Neuronal stem cell (in vitro differentiated cells): Measurements from ENCODE around the gene WNT10A. TPM values are rescaled to one million over a fixed set of nuclear protein-coding genes. Genes with fewer than 3 reads are reported as not detected.
A peak's percentile ranks its signal among the peaks of the same experiment; 100 is the strongest.

Experiments
- DNase-seq: peaks from one replicate; pipeline ENCODE4 v3.0.0-alpha.2; 2013; ENCODE audit warnings: low spot score
- H2AFZ ChIP-seq: one replicate; pipeline ENCODE4 v1.6.1; 2013; ENCODE audit warnings: mild to moderate bottlenecking, low read length, inconsistent platforms
- H2AK5ac ChIP-seq: 2 replicates; pipeline ENCODE4 v1.6.1; 2013; ENCODE audit warnings: low read depth, mild to moderate bottlenecking, inconsistent platforms, low read length, moderate library complexity, mixed read lengths
- H2BK120ac ChIP-seq: 2 replicates; pipeline ENCODE4 v1.6.1; 2013; ENCODE audit warnings: low read depth, mild to moderate bottlenecking, inconsistent platforms, low read length, moderate library complexity, mixed read lengths
- H2BK12ac ChIP-seq: one replicate; pipeline ENCODE4 v1.6.1; 2013; ENCODE audit warnings: low read length, inconsistent platforms
- H2BK15ac ChIP-seq: 2 replicates; pipeline ENCODE4 v1.6.1; 2013; ENCODE audit warnings: mild to moderate bottlenecking, low read length, inconsistent platforms, mixed read lengths
- H2BK5ac ChIP-seq: one replicate; pipeline ENCODE4 v1.6.1; 2013; ENCODE audit warnings: inconsistent platforms, mild to moderate bottlenecking, low read length, moderate library complexity
- H3K14ac ChIP-seq: one replicate; pipeline ENCODE4 v1.6.1; 2013; ENCODE audit warnings: low read length, inconsistent platforms
- H3K18ac ChIP-seq: 2 replicates; pipeline ENCODE4 v1.6.1; 2013; ENCODE audit warnings: low read length, inconsistent platforms
- H3K23ac ChIP-seq: 2 replicates; pipeline ENCODE4 v1.6.1; 2013; ENCODE audit warnings: low read depth, mild to moderate bottlenecking, mixed read lengths, low read length, inconsistent platforms; ENCODE audit not compliant: poor library complexity
- H3K27ac ChIP-seq: replicated peaks from 3 replicates; pipeline ENCODE4 v1.5.1; 2013; ENCODE audit warnings: low read length, inconsistent platforms
- H3K27me3 ChIP-seq, 3 experiments: 2 replicates each; pipeline ENCODE4 v1.6.1; 2013; ENCODE audit warnings: low read length in 3 of 3, mild to moderate bottlenecking in 2 of 3, inconsistent platforms in 1 of 3, low read depth in 1 of 3, mixed read lengths in 1 of 3, moderate library complexity in 1 of 3; ENCODE audit not compliant: control insufficient read depth in 3 of 3, insufficient read depth in 3 of 3
- H3K36me3 ChIP-seq, 2 donors: replicated peaks in 1 of 2; 2 replicates each; pipeline ENCODE4 v1.6.1; 2013; ENCODE audit warnings: low read length in 2 of 2; ENCODE audit not compliant: control insufficient read depth in 2 of 2, insufficient read depth in 2 of 2
- H3K4ac ChIP-seq: 2 replicates; pipeline ENCODE4 v1.6.1; 2013; ENCODE audit warnings: inconsistent platforms, mild to moderate bottlenecking, low read length, moderate library complexity
- H3K4me1 ChIP-seq, 2 donors: 1 replicate in 1 of 2; 2 replicates in 1 of 2; pipeline ENCODE4 v1.6.1; 2013; ENCODE audit warnings: low read length in 2 of 2, low read depth in 1 of 2; ENCODE audit not compliant: control insufficient read depth in 2 of 2, insufficient read depth in 1 of 2
- H3K4me2 ChIP-seq: one replicate; pipeline ENCODE4 v1.6.1; 2013; ENCODE audit warnings: mild to moderate bottlenecking, low read length, inconsistent platforms; ENCODE audit not compliant: insufficient read depth, poor library complexity, severe bottlenecking
- H3K4me3 ChIP-seq, 2 donors: 2 replicates each; pipeline ENCODE4 v1.5.1; 2013; ENCODE audit warnings: low read length in 2 of 2, mild to moderate bottlenecking in 2 of 2, inconsistent platforms in 1 of 2, moderate library complexity in 1 of 2
- H3K79me1 ChIP-seq: one replicate; pipeline ENCODE4 v1.6.1; 2013; ENCODE audit warnings: low read depth, mild to moderate bottlenecking, inconsistent platforms, low read length, moderate library complexity
- H3K9ac ChIP-seq: one replicate; pipeline ENCODE4 v1.6.1; 2013; ENCODE audit warnings: mild to moderate bottlenecking, low read depth, low read length, inconsistent platforms; ENCODE audit not compliant: poor library complexity
- H3K9me3 ChIP-seq, 2 donors: replicated peaks in 1 of 2; 2 replicates each; pipeline versions ENCODE3 to v1.6.1; 2013; ENCODE audit warnings: low read length in 2 of 2, mild to moderate bottlenecking in 2 of 2, inconsistent platforms in 1 of 2, low read depth in 1 of 2, mixed read lengths in 1 of 2, moderate library complexity in 1 of 2; ENCODE audit not compliant: control insufficient read depth in 2 of 2, insufficient read depth in 1 of 2
- H4K8ac ChIP-seq: one replicate; pipeline ENCODE4 v1.6.1; 2013; ENCODE audit warnings: low read depth, mild to moderate bottlenecking, inconsistent platforms, low read length, moderate library complexity
- H4K91ac ChIP-seq: one replicate; pipeline ENCODE4 v1.6.1; 2013; ENCODE audit warnings: low read length, low read depth, mild to moderate bottlenecking, inconsistent platforms; ENCODE audit not compliant: poor library complexity
- WGBS, 2 donors: extraction: QIAGEN DNeasy Blood & Tissue Kit; methylation state at CpG; one replicate each; pipeline ENCODE4 v1.1.7; 2013; ENCODE audit warnings: missing lambda C conversion rate in 2 of 2, mixed read lengths in 1 of 2; ENCODE audit not compliant: insufficient read length in 2 of 2, insufficient replicate concordance in 1 of 2; ENCODE audit errors: extremely low coverage in 2 of 2; 5-methylcytosine and 5-hydroxymethylcytosine counted together
- polyA plus RNA-seq, 2 experiments: library from polyadenylated mRNA; stranded (reverse); fragments of 200-250 nt; gene quantifications; one replicate each; pipeline ENCODE4 v1.2.3, GENCODE V29; 2013

Gene WNT10A
- not detected for polyA plus RNA-seq (2013, experiment 1 of 2)
- polyA plus RNA-seq (2013, experiment 2 of 2) = not detected

- H4K8ac ChIP-seq = no peak within 1 kb of the TSS
- H3K4me2 ChIP-seq = peak within 1 kb of the TSS; percentile 35
- H3K9ac ChIP-seq = peak within 1 kb of the TSS; percentile 57
- H3K9me3 ChIP-seq = no peaks in the 10 kb centered on the region
- H2BK15ac ChIP-seq = no peak within 1 kb of the TSS
- H3K27ac ChIP-seq = no peak within 1 kb of the TSS
- no peak within 1 kb of the TSS for H2BK12ac ChIP-seq
- H2BK5ac ChIP-seq = peak within 1 kb of the TSS; percentile 31
- H3K4me1 ChIP-seq = peaks cover 8 to 18% of the 10 kb centered on the region in 2 donors
- H3K23ac ChIP-seq = peak within 1 kb of the TSS; percentile 35
- peak within 1 kb of the TSS; percentile 40 for H3K18ac ChIP-seq
- no peak for DNase-seq
- H3K4ac ChIP-seq = no peak within 1 kb of the TSS
- no peak within 1 kb of the TSS for H2BK120ac ChIP-seq
- H2AK5ac ChIP-seq = peak within 1 kb of the TSS; percentile 46
- no peak within 1 kb of the TSS for H3K14ac ChIP-seq
- H3K36me3 ChIP-seq = no peaks in the 10 kb centered on the region
- H4K91ac ChIP-seq = no peak within 1 kb of the TSS
- H3K4me3 ChIP-seq = no peak within 1 kb of the TSS
- peaks cover 31 to 98% (median 91%) of the 10 kb centered on the region in 3 experiments for H3K27me3 ChIP-seq
- WGBS, 2 donors = no CpG with 5 or more reads among the region's 58 CpGs
- no peak within 1 kb of the TSS for H2AFZ ChIP-seq
- H3K79me1 ChIP-seq = no peaks in the 10 kb centered on the region
Measured at GRCh38 chr2:218880102-218880858, at the start of gene WNT10A. Gene WNT10A, plus strand, starts transcription at chr2:218880852. Its CDS starts 144 bp downstream, at chr2:218880996.

GRCh38 chr2:218831378-218831990 is 49.2 kb upstream of the WNT10A start, which contains the start of gene PRKAG3:
Gene PRKAG3, minus strand, starts transcription at chr2:218831803.
- Histone ChIP-seq H2BK120ac (no peak within 1 kb of the TSS), H3K36me3 (no peaks in the 10 kb centered on the region), H3K27ac (no peak within 1 kb of the TSS), H3K4me1 (peaks cover 0 to 3% of the 10 kb centered on the region in 2 donors), H3K4me3 (no peak within 1 kb of the TSS), H2BK15ac (no peak within 1 kb of the TSS), H3K14ac (no peak within 1 kb of the TSS), H3K4ac (no peak within 1 kb of the TSS), H2AFZ (no peak within 1 kb of the TSS), H4K91ac (no peak within 1 kb of the TSS), H2AK5ac (no peak within 1 kb of the TSS), H3K4me2 (no peak within 1 kb of the TSS), H3K27me3 (peaks cover 0 to 56% (median 0%) of the 10 kb centered on the region in 3 experiments), H3K79me1 (no peaks in the 10 kb centered on the region), H2BK12ac (no peak within 1 kb of the TSS), H3K23ac (no peak within 1 kb of the TSS), H3K9ac (peak within 1 kb of the TSS; percentile 9), H2BK5ac (no peak within 1 kb of the TSS), H4K8ac (no peak within 1 kb of the TSS), H3K18ac (no peak within 1 kb of the TSS), H3K9me3 (no peaks in the 10 kb centered on the region)
- no peak for DNase-seq
- WGBS, 2 donors = no CpG with 5 or more reads among the region's 18 CpGs

- no peak overlapping the region for H3K4ac ChIP-seq
- peaks cover 0 to 56% (median 0%) of the 10 kb centered on the region in 3 experiments for H3K27me3 ChIP-seq
- no peak overlapping the region for H2BK5ac ChIP-seq
- no peak overlapping the region for H3K14ac ChIP-seq
- no peak overlapping the region for H2BK12ac ChIP-seq
- H3K18ac ChIP-seq = no peak overlapping the region
- H3K4me1 ChIP-seq = peaks cover 0 to 3% of the 10 kb centered on the region in 2 donors
- no peaks in the 10 kb centered on the region for H3K79me1 ChIP-seq
- H2BK120ac ChIP-seq = no peak overlapping the region
- H3K27ac ChIP-seq = no peak overlapping the region
- H4K8ac ChIP-seq = no peak overlapping the region
- no peak for DNase-seq
- no peaks in the 10 kb centered on the region for H3K9me3 ChIP-seq
- H3K23ac ChIP-seq = no peak overlapping the region
- no peak overlapping the region for H2AFZ ChIP-seq
- H2AK5ac ChIP-seq = no peak overlapping the region
- WGBS, 2 donors = no CpG with 5 or more reads among the region's 3 CpGs
- no peak overlapping the region for H3K4me2 ChIP-seq
- H3K36me3 ChIP-seq = no peaks in the 10 kb centered on the region
- no peak overlapping the region for H2BK15ac ChIP-seq
- no peak overlapping the region for H3K4me3 ChIP-seq
- no peak overlapping the region for H3K9ac ChIP-seq
- H4K91ac ChIP-seq = no peak overlapping the region
Measured at GRCh38 chr2:218832081-218832480, 48.6 kb upstream of the WNT10A start.

GRCh38 chr2:218832520-218832919 is 48.1 kb upstream of the WNT10A start:
- Histone ChIP-seq H2BK5ac (no peak overlapping the region), H3K4ac (no peak overlapping the region), H2AFZ (no peak overlapping the region), H3K18ac (no peak overlapping the region), H2BK12ac (no peak overlapping the region), H4K8ac (no peak overlapping the region), H3K9ac (no peak overlapping the region), H2BK15ac (no peak overlapping the region), H3K23ac (no peak overlapping the region), H2BK120ac (no peak overlapping the region), H4K91ac (no peak overlapping the region), H3K4me2 (no peak overlapping the region), H3K27me3 (peaks cover 0 to 56% (median 0%) of the 10 kb centered on the region in 3 experiments), H3K27ac (no peak overlapping the region), H3K36me3 (no peaks in the 10 kb centered on the region), H2AK5ac (no peak overlapping the region), H3K4me3 (no peak overlapping the region), H3K79me1 (no peaks in the 10 kb centered on the region), H3K4me1 (peaks cover 0 to 3% of the 10 kb centered on the region in 2 donors), H3K14ac (no peak overlapping the region), H3K9me3 (peaks cover 0 to 4% of the 10 kb centered on the region in 2 donors)
- no peak for DNase-seq
- no CpG with 5 or more reads among the region's 3 CpGs for WGBS, 2 donors
